Smooth muscle cell (in vitro differentiated cells): ENCODE measurements around the gene FADS1. TPM values are rescaled to one million over a fixed set of nuclear protein-coding genes. Genes with fewer than 3 reads are reported as not detected.

Experiments used
- DNase-seq: peaks from one replicate; lab custom pipeline; 2025; ENCODE audit not compliant: unreplicated experiment; lab: John Stamatoyannopoulos, UW
- H2AFZ ChIP-seq: fragments of 200-600 bp; sonication (generic); 2 replicates; pipeline ENCODE4 v1.6.0; 2016; ENCODE audit warnings: antibody characterized with exemption, low read depth, mild to moderate bottlenecking
- H3F3A ChIP-seq: fragments of 200-600 bp; sonication (generic); 2 replicates; pipeline ENCODE4 v1.6.0; 2017; ENCODE audit warnings: antibody characterized with exemption, low read depth
- H3K27ac ChIP-seq: fragments of 200-600 bp; sonication (generic); 2 replicates; pipeline ENCODE4 v1.5.1; 2016; ENCODE audit warnings: low read depth, mild to moderate bottlenecking
- H3K27me3 ChIP-seq: fragments of 200-600 bp; sonication (generic); 2 replicates; pipeline ENCODE4 v1.6.1; 2016; ENCODE audit warnings: low read depth, mild to moderate bottlenecking
- H3K36me3 ChIP-seq: fragments of 200-600 bp; sonication (generic); 2 replicates; pipeline ENCODE4 v1.5.1; 2016; ENCODE audit warnings: low read depth
- H3K4me1 ChIP-seq: fragments of 200-600 bp; sonication (generic); 2 replicates; pipeline ENCODE4 v1.5.1; 2016; ENCODE audit warnings: low read depth
- H3K4me2 ChIP-seq: fragments of 200-600 bp; sonication (generic); 2 replicates; pipeline ENCODE4 v1.6.0; 2016; ENCODE audit warnings: mild to moderate bottlenecking
- H3K4me3 ChIP-seq: fragments of 200-600 bp; sonication (generic); 2 replicates; pipeline ENCODE4 v1.5.1; 2016; ENCODE audit warnings: mild to moderate bottlenecking
- H3K79me2 ChIP-seq: fragments of 200-600 bp; sonication (generic); 2 replicates; pipeline ENCODE4 v1.6.0; 2016; ENCODE audit warnings: low read depth, mild to moderate bottlenecking
- H3K9ac ChIP-seq: fragments of 200-600 bp; sonication (generic); 2 replicates; pipeline ENCODE4 v1.6.0; 2016; ENCODE audit warnings: low read depth
- H3K9me3 ChIP-seq: fragments of 200-600 bp; sonication (generic); replicated peaks from 2 replicates; pipeline ENCODE4 v1.5.1; 2016; ENCODE audit warnings: low read depth
- H4K20me1 ChIP-seq: fragments of 200-600 bp; sonication (generic); 2 replicates; pipeline ENCODE4 v1.6.0; 2016; ENCODE audit warnings: low read depth
- CTCF ChIP-seq: fragments of 200-600 bp; sonication (generic); IDR thresholded peaks from 2 replicates; pipeline ENCODE4 v1.5.1; 2017; ENCODE audit warnings: borderline replicate concordance, mild to moderate bottlenecking, antibody characterized with exemption; ENCODE audit not compliant: insufficient read depth, poor library complexity, severe bottlenecking
- WGBS: methylation state at CpG from one replicate; pipeline ENCODE4 v1.1.7; 2016; ENCODE audit warnings: low lambda C conversion rate; 5-methylcytosine and 5-hydroxymethylcytosine counted together
- polyA plus RNA-seq: library from polyadenylated mRNA; unstranded; fragments of >200 nt; fragmentation: Nextera tagmentation; extraction: Ambion mirVana; gene quantifications from 2 replicates; pipeline ENCODE4 v1.2.1, GENCODE V29; 2016
- total RNA-seq: library from RNA; depleted of rRNA; stranded (reverse); fragments of >200 nt; gene quantifications from 2 replicates; pipeline ENCODE4 v1.2.3, GENCODE V29; 2014

The FADS1 gene
- total and polyA plus RNA-seq, 2 experiments from 2014 or later, result 122 to 266 TPM

GRCh38 chr11:61841636-61842527 is 25.1 kb upstream of the FADS1 start:
- Histone ChIP-seq H2AFZ (no peak overlapping the region), H3K79me2 (peaks cover 35% of the 10 kb centered on the region), H3K4me1 (no peaks in the 10 kb centered on the region), H4K20me1 (peaks cover 82% of the 10 kb centered on the region), H3K9me3 (no peaks in the 10 kb centered on the region), H3F3A (peaks cover 5% of the 10 kb centered on the region), H3K36me3 (peaks cover 13% of the 10 kb centered on the region), H3K27ac (no peak overlapping the region), H3K9ac (no peak overlapping the region), H3K4me2 (no peak overlapping the region), H3K4me3 (no peak overlapping the region), H3K27me3 (no peaks in the 10 kb centered on the region)
- no peak for DNase-seq
- WGBS, result 95% methylated on average over 12 of the region's 12 CpGs
- TF ChIP-seq CTCF, result no peak

- no peak overlapping the region for H2AFZ ChIP-seq
- H3K4me1 ChIP-seq, result no peaks in the 10 kb centered on the region
- H3K79me2 ChIP-seq, result peaks cover 50% of the 10 kb centered on the region
- no peak overlapping the region for H3K27ac ChIP-seq
- no peak for DNase-seq
- H4K20me1 ChIP-seq, result peaks cover 88% of the 10 kb centered on the region
- H3K36me3 ChIP-seq, result peaks cover 13% of the 10 kb centered on the region
- no peaks in the 10 kb centered on the region for H3K27me3 ChIP-seq
- no peaks in the 10 kb centered on the region for H3K9me3 ChIP-seq
- no peak for TF ChIP-seq CTCF
- no peak overlapping the region for H3K4me2 ChIP-seq
- WGBS, result 93% methylated on average over 7 of the region's 7 CpGs
- no peak overlapping the region for H3K4me3 ChIP-seq
- H3K9ac ChIP-seq, result no peak overlapping the region
- H3F3A ChIP-seq, result peaks cover 5% of the 10 kb centered on the region
These were observed 23.6 kb upstream of the FADS1 start for GRCh38 chr11:61840371-61840770.

- Histone ChIP-seq H3K4me2 (no peak overlapping the region), H3K79me2 (peaks cover 56% of the 10 kb centered on the region), H2AFZ (no peak overlapping the region), H3K4me1 (no peaks in the 10 kb centered on the region), H3K9ac (no peak overlapping the region), H3K36me3 (peaks cover 13% of the 10 kb centered on the region), H3K27ac (no peak overlapping the region), H3K27me3 (no peaks in the 10 kb centered on the region), H3K9me3 (no peaks in the 10 kb centered on the region), H3F3A (peaks cover 5% of the 10 kb centered on the region), H4K20me1 (peaks cover 91% of the 10 kb centered on the region), H3K4me3 (no peak overlapping the region)
- TF ChIP-seq CTCF, result no peak
- no peak for DNase-seq
- 96% methylated on average over 2 of the region's 2 CpGs for WGBS
These were observed 22.9 kb upstream of the FADS1 start for GRCh38 chr11:61839742-61840141.
